ENCODE data around the gene HIGD2A. TPM values are rescaled to one million over a fixed set of nuclear protein-coding genes. Genes with fewer than 3 reads are reported as not detected.

The HIGD2A gene
- polyA plus RNA-seq, 1 donor from 2014 or later = 61.8 TPM

DNA sequence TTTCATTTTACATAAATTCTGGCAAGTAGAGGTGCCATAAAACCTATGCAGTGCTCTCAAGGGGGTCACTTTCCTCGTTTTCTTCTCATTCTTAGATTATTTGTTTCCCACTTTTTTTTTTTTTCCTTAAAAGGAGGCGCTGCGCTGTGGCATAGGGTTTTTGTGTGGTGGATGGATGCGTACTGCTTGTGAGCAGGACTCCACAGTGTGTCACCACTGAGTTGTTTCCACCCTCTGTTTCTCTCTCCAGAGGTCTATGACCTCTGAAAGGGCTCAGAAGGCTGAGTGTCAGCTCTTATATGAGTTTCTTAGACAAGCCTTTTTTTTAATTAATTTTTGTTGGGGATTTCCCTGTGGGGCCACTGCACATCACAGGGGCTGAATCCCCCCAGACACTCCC, 41.4 kb downstream of the HIGD2A start:
- H3K27me3 ChIP-seq (ENCODE audit: insufficient read depth, low read depth, low read length) = no peaks in the 10 kb centered on the region
- no peaks in the 10 kb centered on the region for H3K9me3 ChIP-seq (ENCODE audit: low read length)
- no peaks in the 10 kb centered on the region for H4K20me1 ChIP-seq (ENCODE audit: insufficient read depth)
- H3K79me2 ChIP-seq (replicated peaks; ENCODE audit: insufficient read depth, low read length) = no peaks in the 10 kb centered on the region
- H3K4me2 ChIP-seq (ENCODE audit: low read length) = no peak overlapping the region
- H3K4me3 ChIP-seq (ENCODE audit: low read length) = no peak overlapping the region
- H3K27ac ChIP-seq (ENCODE audit: low read length) = no peak overlapping the region
- no peaks in the 10 kb centered on the region for H3K36me3 ChIP-seq (ENCODE audit: insufficient read depth, low read length)
- no peaks in the 10 kb centered on the region for H3K9me2 ChIP-seq (ENCODE audit: insufficient read depth, low read length)
- TF ChIP-seq, protein P1, sequence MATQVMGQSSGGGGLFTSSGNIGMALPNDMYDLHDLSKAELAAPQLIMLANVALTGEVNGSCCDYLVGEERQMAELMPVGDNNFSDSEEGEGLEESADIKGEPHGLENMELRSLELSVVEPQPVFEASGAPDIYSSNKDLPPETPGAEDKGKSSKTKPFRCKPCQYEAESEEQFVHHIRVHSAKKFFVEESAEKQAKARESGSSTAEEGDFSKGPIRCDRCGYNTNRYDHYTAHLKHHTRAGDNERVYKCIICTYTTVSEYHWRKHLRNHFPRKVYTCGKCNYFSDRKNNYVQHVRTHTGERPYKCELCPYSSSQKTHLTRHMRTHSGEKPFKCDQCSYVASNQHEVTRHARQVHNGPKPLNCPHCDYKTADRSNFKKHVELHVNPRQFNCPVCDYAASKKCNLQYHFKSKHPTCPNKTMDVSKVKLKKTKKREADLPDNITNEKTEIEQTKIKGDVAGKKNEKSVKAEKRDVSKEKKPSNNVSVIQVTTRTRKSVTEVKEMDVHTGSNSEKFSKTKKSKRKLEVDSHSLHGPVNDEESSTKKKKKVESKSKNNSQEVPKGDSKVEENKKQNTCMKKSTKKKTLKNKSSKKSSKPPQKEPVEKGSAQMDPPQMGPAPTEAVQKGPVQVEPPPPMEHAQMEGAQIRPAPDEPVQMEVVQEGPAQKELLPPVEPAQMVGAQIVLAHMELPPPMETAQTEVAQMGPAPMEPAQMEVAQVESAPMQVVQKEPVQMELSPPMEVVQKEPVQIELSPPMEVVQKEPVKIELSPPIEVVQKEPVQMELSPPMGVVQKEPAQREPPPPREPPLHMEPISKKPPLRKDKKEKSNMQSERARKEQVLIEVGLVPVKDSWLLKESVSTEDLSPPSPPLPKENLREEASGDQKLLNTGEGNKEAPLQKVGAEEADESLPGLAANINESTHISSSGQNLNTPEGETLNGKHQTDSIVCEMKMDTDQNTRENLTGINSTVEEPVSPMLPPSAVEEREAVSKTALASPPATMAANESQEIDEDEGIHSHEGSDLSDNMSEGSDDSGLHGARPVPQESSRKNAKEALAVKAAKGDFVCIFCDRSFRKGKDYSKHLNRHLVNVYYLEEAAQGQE (IDR thresholded peaks at IDR 0.05; ENCODE audit: borderline replicate concordance) = no peak
- no peak for TF ChIP-seq TAF1 (IDR thresholded peaks at IDR 0.05; ENCODE audit: low read depth)
- no peak for TF ChIP-seq EZH2 (IDR thresholded peaks at IDR 0.05; ENCODE audit: borderline replicate concordance, insufficient read depth, low read length, poor library complexity, severe bottlenecking)
- TF ChIP-seq RAD21 (conservative IDR thresholded peaks at IDR 0.05) = no peak
- TF ChIP-seq CTCF (IDR thresholded peaks at IDR 0.05; ENCODE audit: poor library complexity, severe bottlenecking) = no peak
- no peak for TF ChIP-seq MXI1 (conservative IDR thresholded peaks at IDR 0.05; ENCODE audit: poor library complexity, severe bottlenecking)
- no peak for TF ChIP-seq EP300 (conservative IDR thresholded peaks at IDR 0.05; ENCODE audit: poor library complexity, severe bottlenecking)
- no peak for TF ChIP-seq SMC3 (conservative IDR thresholded peaks at IDR 0.05; ENCODE audit: poor library complexity)
- no peak for TF ChIP-seq POLR2AphosphoS5 (IDR thresholded peaks at IDR 0.05)
- no peak overlapping the region for H3K9ac ChIP-seq (ENCODE audit: low read length)
- no peak overlapping the region for H2AFZ ChIP-seq (ENCODE audit: low read depth, low read length)
- no peaks in the 10 kb centered on the region for H3F3A ChIP-seq (ENCODE audit: insufficient read depth, low read length, poor library complexity, severe bottlenecking)

DNA sequence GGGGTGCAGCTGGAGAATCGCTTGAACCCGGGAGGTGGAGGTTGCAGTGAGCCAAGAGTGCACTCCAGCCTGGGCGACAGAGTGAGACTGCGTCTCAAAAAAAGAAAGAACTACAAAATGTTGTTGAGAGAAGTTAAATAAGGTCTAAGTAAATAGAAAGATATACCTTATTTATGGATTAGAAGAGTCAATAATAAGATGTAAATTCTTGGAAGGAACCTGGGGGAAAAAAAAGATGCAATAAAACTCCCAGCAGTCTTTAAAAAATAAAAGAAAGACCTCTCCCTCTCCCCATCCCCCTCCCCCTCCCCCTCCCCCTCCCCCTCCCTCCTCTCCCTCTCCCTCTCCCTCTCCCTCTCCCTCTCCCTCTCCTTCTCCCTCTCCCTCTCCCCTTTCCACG, 44.2 kb downstream of the HIGD2A start:
- no peak overlapping the region for H3K9ac ChIP-seq (ENCODE audit: low read length)
- H3K27me3 ChIP-seq (ENCODE audit: insufficient read depth, low read depth, low read length) = no peaks in the 10 kb centered on the region
- no peaks in the 10 kb centered on the region for H3K79me2 ChIP-seq (replicated peaks; ENCODE audit: insufficient read depth, low read length)
- H3K4me2 ChIP-seq (ENCODE audit: low read length) = no peak overlapping the region
- H4K20me1 ChIP-seq (ENCODE audit: insufficient read depth) = no peaks in the 10 kb centered on the region
- no peaks in the 10 kb centered on the region for H3F3A ChIP-seq (ENCODE audit: insufficient read depth, low read length, poor library complexity, severe bottlenecking)
- no peaks in the 10 kb centered on the region for H3K9me3 ChIP-seq (ENCODE audit: low read length)
- H3K9me2 ChIP-seq (ENCODE audit: insufficient read depth, low read length) = no peaks in the 10 kb centered on the region
- no peak overlapping the region for H3K4me3 ChIP-seq (ENCODE audit: low read length)
- TF ChIP-seq TAF1 (IDR thresholded peaks at IDR 0.05; ENCODE audit: low read depth) (no peak), CTCF (IDR thresholded peaks at IDR 0.05; ENCODE audit: poor library complexity, severe bottlenecking) (no peak), EZH2 (IDR thresholded peaks at IDR 0.05; ENCODE audit: borderline replicate concordance, insufficient read depth, low read length, poor library complexity, severe bottlenecking) (no peak), POLR2AphosphoS5 (IDR thresholded peaks at IDR 0.05) (no peak), MXI1 (conservative IDR thresholded peaks at IDR 0.05; ENCODE audit: poor library complexity, severe bottlenecking) (no peak), EP300 (conservative IDR thresholded peaks at IDR 0.05; ENCODE audit: poor library complexity, severe bottlenecking) (no peak), SMC3 (conservative IDR thresholded peaks at IDR 0.05; ENCODE audit: poor library complexity) (no peak), RAD21 (conservative IDR thresholded peaks at IDR 0.05) (no peak)
- TF ChIP-seq, protein P1 (IDR thresholded peaks at IDR 0.05; ENCODE audit: borderline replicate concordance) = no peak
- H3K27ac ChIP-seq (ENCODE audit: low read length) = no peak overlapping the region
- H2AFZ ChIP-seq (ENCODE audit: low read depth, low read length) = no peak overlapping the region
- H3K36me3 ChIP-seq (ENCODE audit: insufficient read depth, low read length) = no peaks in the 10 kb centered on the region

All from neural cell (in vitro differentiated cells).